ENCODE results near the gene ZNF423.
"Not testable (repeated sequence)": the region's sequence is repeated elsewhere in the genome, so short reads cannot be mapped to it uniquely, and the experiment has no call there.

Gene ZNF423

GRCh38 chr16:49695782-49696413 lies 160.0 kb downstream of the ZNF423 start:
- no peak for DNase-seq (ENCODE audit: low read depth)

DNA sequence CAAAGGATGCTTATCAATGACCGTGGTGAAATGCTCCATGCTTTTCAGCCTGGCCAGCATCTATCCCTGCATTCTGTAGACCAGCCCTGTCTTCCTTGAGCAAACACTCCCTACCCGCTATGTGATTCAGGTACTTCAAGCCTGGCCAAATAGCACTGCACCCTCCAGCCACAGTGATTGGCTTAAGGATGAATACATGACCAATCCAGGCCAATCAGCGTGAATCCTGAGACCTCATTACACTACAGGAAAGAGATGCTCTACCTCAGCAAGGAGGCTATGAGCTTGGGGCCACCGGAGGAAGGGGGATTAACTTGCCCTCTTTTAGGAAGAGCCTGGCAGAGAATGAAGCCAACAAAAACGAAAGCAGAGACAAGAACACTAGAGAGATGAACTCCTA lies 162.5 kb downstream of the ZNF423 start:
- DNase-seq (ENCODE audit: low read depth), result no peak

DNA sequence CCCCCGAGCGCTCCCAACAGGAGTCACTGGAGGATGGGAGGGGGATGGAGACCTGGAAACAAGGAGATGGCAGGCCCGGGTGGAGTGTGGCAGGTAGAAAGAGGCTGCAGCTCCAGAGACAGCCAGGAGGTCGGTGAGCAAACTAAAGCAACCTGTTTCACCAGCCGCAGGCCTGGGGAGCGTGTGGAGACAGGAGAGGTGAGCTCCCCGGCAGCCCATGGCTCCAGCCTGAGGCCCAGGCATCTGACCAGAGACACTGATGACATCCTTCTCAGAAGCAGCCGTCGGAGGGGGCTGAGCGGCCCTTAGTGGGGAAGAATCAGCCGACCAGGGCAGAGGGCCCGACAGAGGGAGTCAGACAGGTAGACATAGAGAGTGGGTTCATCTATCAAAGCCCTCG lies 165.1 kb downstream of the ZNF423 start:
- no peak for DNase-seq (ENCODE audit: low read depth)

DNA sequence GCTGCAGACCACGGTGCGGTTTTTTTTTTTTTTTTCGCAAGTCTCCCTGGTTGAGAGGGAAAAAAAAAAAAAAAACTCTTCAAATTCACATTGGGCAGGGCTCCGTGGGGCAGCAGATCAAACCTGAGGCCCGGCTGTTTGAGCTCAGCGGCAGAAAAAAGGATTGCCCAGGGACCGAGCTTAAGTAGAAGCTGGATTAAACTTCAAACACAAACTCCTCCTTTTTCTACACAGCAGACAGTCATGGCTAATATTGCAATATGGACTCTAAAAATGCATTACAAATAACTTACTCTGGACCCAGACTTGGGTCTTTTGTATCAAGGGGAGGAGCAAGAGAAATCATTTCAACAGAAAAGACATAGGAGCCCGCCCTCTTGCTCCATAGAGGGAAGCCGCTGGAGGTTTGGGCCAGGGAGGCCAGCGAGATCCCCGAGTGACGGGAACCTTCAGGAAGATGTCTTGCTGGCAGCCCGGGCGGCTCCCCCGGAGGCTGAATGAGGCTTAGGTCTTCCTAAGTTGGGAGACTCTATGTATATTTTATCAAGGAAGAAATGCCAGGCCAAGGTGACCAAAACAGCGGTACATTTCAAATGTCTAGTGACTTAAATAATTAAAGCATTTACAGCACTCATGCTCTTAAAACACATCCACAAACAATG lies 167.7 kb downstream of the ZNF423 start:
- DNase-seq (ENCODE audit: low read depth), result no peak

GRCh38 chr16:49687476-49688002 lies 168.4 kb downstream of the ZNF423 start:
- no peak for DNase-seq (ENCODE audit: low read depth)

GRCh38 chr16:49684696-49685095 lies 171.2 kb downstream of the ZNF423 start:
- DNase-seq (ENCODE audit: low read depth), result no peak

GRCh38 chr16:49682577-49683165 lies 173.2 kb downstream of the ZNF423 start:
- DNase-seq (ENCODE audit: low read depth), result no peak

DNA sequence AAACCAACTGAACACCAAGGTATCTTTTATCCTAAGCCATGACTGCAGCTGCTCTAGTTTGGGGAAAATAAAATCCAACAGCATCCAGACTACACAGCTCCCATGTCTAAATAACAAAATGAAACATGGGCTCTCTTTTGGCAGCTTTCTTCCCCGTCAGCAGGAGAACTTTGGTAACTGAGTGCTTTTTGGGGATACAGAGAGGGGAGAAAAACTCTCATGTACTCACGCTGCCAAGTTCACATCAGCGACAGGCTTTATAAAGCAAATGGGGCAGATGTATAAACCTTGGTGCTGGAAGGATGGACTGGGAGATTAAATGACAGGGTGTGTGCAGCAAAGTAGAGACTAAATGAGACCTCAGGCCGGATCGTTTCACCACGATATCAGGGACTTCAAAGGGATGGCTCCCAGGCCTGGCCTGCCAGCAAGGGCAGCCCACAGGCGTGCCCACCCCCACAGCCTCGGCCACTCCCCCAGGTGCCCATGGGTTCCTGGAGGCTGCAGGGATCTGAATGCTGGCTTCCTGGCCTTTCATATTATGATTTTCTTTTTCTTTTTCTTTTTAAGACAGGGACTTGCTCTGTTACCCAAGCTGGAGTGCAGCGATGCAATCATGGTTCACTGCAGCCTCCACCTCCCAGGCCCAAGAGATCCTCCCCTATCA lies 174.6 kb downstream of the ZNF423 start:
- no peak for DNase-seq (ENCODE audit: low read depth)

DNA sequence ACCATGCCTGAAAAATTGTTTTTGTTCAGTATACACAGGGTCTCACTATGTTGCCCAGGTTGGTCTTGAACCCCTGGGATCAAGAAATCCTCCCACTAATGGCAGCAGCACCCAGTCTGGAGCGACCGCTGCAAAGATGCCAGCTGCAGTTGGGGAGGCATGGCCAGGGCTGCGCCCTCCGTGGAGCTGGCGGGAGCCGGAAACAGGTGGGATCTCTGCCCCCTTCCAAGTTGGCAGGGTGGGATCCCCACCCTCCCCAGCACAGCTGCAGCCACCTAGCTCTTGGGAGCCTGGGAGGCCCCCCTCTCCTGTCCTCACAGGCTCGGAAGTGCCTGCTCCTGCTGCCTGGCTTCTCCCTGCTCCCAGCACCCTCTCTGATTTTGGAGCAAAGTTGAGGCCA lies 176.8 kb downstream of the ZNF423 start:
- DNase-seq (ENCODE audit: low read depth), result no peak

DNA sequence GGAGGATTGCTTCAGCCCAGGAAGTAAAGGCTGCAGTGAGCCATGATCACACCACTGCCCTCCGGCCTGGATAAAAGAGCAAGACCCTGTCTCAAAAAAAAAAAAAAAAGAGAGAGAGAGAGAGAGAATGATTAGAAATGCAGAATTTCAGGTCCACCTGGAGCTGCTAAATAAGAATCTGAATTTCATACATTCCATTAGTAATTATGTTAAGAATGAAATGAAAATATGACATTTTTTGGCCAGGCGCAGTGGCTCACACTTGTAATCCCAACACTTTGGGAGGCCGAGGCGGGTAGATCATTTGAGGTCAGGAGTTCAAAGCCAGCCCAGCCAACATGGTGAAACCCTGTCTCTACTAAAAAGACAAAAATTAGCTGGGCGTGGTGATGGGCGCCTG lies 178.3 kb downstream of the ZNF423 start:
- not testable (repeated sequence) for DNase-seq (ENCODE audit: low read depth)

- DNase-seq (ENCODE audit: low read depth), result no peak
Measured at GRCh38 chr16:49675413-49675812, 180.5 kb downstream of the ZNF423 start.

GRCh38 chr16:49674990-49675389 lies 180.9 kb downstream of the ZNF423 start:
- no peak for DNase-seq (ENCODE audit: low read depth)

- no peak for DNase-seq (ENCODE audit: low read depth)
Measured at GRCh38 chr16:49674351-49674851, 181.5 kb downstream of the ZNF423 start.

DNA sequence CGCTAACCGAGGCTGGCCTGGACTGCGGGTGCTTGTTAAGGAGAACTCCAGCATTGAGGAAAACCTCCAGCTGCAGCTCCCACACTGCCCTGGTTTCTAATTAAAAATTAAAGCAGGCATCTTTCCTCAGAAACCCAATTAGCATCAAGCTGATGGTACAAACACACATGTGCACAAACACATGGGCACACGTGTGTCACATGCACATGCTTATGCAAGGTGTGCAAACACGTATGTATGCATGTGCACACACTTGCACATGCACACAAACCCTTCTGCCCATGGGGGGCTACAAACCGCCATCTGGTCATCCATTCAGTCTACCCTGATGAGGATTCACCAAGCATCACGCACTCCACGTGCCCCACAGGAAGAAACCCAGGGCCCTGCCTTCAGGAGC lies 182.5 kb downstream of the ZNF423 start:
- no peak for DNase-seq (ENCODE audit: low read depth)

DNA sequence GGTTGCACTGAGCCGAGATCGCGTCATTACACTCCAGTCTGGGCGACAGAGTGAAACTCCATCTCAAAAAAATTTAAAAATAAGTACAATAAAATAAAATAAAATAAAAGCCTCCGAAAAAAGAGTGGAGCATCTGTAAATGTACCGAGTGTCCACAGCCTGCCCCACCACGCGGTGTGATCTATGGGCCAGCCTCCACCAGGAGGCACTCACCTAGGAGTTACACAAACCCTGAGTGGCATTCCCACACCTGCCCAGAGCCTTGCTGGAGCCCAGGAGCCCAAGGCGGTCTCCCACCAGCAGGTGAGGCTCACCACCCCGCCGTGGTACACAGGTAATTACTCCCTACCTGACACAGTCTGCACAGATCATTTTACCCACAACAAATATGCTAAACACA lies 183.2 kb downstream of the ZNF423 start:
- DNase-seq (ENCODE audit: low read depth), result no peak

- no peak for DNase-seq (ENCODE audit: low read depth)
Measured at GRCh38 chr16:49671333-49671732, 184.6 kb downstream of the ZNF423 start.

DNA sequence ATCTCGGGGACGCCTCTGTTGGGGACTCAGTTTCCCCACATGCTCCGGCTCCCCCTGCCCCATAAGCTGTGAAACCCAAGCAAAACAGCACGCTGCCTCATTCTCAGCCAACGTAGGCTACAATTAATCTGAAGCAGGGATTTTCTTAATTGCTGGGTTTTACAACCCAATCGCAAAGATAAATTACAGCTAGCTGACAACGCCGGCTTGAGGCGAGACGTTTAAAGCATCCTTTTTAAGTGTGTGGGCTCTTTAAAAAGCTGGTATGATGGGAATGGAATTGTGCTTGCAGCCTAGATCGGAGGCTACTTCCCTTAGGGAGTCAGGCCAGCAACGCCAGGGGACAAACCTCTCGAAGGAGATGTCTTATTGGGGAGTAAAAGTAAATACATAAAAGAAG lies 185.3 kb downstream of the ZNF423 start:
- DNase-seq (ENCODE audit: low read depth), result no peak

- no peak for DNase-seq (ENCODE audit: low read depth)
Measured at GRCh38 chr16:49665482-49666230, 190.3 kb downstream of the ZNF423 start.

DNA sequence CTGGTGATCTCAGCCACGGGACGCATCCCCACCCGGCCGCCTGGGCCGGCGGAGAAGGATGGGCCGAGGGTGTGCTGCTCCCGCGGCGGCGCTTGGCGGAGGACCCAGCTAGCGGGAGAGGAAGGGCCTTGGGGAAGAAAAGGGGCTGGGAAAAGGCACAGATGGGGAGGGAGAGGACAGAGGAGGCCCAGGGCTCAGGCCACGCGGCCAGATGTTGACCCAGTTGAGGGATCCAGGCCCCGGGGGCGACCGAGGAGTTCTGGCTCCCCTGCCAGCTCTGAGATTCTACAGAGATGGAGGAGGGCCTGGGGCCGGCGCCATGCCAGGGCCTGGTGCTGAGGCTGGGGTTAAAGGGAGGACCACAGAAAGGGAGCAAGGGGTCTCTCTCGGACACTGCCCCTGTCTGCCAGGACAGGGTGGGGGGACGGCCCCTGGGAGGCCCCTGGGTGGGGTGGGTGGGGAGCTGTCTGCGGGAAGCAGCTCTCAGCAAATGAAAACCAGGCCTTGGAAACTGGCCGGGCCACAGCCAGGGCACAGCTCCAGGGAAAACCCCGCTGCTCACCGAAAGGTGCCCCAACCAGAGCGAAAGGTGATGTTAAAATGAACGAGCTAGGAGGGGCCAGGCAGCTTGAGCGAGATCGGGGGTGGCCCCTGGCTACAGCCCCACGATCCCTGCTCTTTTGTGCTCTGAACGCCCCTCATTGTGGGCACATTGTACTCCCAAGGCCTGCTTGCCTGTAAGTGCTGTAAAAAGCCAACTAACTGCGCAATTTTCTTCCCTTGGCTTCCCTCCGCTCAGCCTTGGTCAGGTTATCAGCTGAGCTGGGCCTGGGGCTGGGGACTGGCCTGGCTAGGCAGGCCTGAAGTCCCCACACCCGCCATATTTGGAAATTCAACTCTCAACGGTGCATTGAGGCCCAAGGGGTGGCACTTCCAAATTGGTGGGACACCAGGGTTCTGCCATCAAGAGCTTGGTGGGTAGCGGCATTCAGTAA lies 191.4 kb downstream of the ZNF423 start:
- DNase-seq (ENCODE audit: low read depth), result no peak
